T-helper 2 cell treated with Interferon-gamma antibody and Interleukin-4, amounts not matched to agents 100 ng/mL and 5 ng/mL, for 36 hours (primary cell): ENCODE data around the gene RRM1. TPM values are rescaled to one million over a fixed set of nuclear protein-coding genes. Genes with fewer than 3 reads are reported as not detected.
"Not testable (repeated sequence)": the region's sequence is repeated elsewhere in the genome, so short reads cannot be mapped to it uniquely, and the experiment has no call there.

Experiments
- intact Hi-C: fragments of 100-400 bp; cut with micrococcal nuclease; formaldehyde crosslinking; loops from one replicate; pipeline ENCODE4 v1.15.1; 2023
- total RNA-seq: library from RNA; stranded (reverse); gene quantifications from 2 replicates; pipeline ENCODE4 v1.2.3, GENCODE V29; 2022

Gene RRM1
- 190 TPM in 2 replicates for total RNA-seq

GRCh38 chr11:4094348-4095291 is at the start of gene RRM1:
Gene RRM1, plus strand, starts transcription at chr11:4094799. Its CDS starts 214 bp downstream, at chr11:4095013.
- intact Hi-C loops: loop anchor here (1.0 to 10.0 kb wide), 5 partner anchors 239 to 1100 kb away; partner anchors contain the start of genes NAP1L4, NUP98, STIM1 and TRIM68

- intact Hi-C loops: no loop called here
Measured at GRCh38 chr11:4044976-4045646, 49.5 kb upstream of the RRM1 start.

DNA sequence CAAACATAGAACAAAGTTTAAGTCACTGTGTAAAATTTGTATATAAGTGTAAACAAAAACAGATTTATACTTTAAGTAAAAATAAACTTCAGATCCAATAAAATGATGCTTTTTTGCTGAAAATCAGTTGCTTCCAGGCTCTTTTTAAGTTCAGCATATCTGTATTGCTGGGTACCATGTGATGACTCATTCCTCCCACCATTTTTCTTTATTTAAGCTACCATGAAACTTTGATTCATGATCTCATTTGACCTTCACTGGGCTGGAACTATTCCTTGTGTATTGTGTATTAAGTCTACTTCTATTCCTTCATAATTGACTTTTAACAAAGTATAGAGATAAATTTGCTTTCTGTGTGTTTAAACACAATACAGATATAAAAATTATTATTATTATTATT is 46.3 kb upstream of the RRM1 start:
- intact Hi-C loops: no loop called here

- intact Hi-C loops: no loop called here
Measured at GRCh38 chr11:4049006-4049405, 45.6 kb upstream of the RRM1 start.

DNA sequence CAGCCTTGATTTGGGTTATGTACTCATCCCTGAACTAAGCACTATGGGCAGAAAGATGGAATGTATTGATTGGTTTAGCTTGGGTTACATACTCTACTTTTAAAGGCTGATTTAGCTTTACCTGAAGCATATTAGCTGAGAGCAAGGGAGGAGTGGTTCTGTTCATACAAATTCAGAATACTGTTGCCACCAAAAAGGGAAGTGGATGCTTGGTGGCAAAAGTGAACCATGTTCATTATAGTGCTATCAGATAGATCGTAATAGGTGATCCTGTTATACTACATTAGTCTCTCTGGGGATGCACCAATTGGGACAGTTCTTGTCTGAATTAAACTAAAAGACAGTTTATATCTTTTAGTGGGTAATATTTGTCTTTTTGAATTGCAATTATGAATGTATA is 44.5 kb upstream of the RRM1 start:
- intact Hi-C loops: no loop called here

DNA sequence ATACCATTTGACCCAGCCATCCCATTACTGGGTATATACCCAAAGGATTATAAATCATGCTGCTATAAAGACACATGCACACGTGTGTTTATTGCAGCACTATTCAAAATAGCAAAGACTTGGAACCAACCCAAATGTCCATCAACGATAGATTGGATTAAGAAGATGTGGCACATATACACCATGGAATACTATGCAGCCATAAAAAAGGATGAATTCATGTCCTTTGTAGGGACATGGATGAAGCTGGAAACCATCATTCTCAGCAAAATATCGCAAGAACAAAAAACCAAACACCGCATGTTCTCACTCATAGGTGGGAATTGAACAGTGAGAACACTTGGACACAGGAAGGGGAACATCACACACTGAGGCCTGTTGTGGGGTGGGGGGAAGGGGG is 41.4 kb upstream of the RRM1 start:
- intact Hi-C loops: not testable (repeated sequence)

GRCh38 chr11:4054643-4055042 is 40.0 kb upstream of the RRM1 start:
- intact Hi-C loops: no loop called here

GRCh38 chr11:4059424-4059823 is 35.2 kb upstream of the RRM1 start:
- intact Hi-C loops: no loop called here

DNA sequence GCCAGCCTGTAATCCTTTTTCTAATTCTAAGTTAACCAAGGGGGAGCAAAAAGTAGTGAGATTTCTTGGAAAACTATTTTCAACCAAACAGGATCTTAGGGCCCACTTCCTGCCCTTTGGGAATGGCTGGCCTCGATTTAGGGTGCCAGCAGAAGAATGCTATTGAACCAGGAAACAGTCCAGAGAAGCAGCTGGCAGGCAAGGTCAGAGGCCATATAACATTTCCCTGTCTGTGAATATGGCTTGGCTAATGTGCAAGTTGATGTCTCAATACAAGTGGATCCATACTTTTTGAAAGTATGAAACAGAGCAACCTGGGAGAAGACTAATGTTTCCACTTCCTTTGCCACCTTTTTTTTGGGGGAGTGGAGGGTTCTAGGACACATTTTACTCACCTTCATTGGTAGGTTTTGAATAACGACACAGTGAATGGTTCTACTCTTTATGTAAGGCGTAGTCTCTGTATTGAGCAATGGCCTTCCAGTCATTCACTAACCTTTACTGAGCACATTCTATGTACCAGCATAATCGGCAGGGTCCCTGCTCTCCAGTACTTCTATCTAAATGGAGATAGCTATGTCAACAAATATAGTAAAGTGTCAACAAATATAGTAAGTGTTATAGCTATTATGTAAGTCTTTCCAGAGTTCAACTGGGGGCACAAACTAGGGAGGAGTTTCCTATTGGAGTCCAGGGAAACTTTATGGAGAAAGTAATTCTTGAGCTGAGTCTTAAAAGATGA is 34.2 kb upstream of the RRM1 start:
- intact Hi-C loops: no loop called here

- intact Hi-C loops: no loop called here
Measured at GRCh38 chr11:4061700-4062099, 32.9 kb upstream of the RRM1 start.

DNA sequence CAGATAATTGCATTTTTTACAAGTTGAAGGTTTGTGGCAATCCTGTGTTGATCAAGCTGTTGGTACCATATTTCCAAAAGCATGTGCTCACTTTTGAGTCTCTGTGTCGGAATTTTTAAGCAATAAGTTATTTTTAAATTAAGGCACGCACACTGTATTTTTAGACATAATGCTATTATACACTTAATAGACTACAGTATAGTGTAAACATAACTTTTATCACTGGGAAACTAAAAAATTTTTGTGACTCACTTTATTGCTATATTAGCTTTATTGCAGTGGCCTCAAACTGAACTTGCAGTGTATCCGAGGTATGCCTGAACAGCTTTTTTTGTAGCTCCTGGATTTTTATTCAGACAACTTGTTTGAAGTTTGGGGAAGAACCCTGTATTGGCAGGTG is 31.3 kb upstream of the RRM1 start:
- intact Hi-C loops: no loop called here

DNA sequence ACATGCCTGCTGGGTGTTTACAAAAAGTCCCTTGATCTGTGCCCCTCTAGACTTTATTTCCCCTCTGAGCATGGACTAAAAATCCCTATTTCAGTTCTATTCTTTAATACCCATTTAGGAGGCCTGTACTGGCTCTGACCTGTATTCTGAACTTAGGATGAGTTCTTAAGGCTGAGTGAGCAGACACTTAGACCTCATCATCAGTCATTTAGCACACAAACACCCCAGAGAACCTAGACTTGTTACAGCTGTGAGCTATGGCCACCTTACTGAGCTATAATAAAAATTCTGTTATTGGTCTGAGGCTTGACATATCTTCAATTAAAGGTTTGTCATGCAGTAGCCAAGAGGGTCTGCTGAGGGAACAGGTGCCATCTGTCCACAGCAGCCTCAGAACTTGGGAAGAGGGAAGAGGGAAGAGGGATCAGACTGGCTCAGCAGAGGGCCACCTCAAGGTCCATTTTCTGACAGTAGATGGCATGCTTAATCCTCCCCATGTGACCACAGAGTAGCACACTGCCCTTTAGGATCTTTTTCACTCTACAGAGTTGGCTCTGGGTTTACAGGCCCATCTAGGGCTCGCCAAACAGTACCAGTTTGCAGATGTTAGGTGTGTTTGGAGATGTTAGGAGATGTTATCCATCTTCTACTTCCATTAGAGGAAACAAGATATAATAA is 30.2 kb upstream of the RRM1 start:
- intact Hi-C loops: no loop called here

DNA sequence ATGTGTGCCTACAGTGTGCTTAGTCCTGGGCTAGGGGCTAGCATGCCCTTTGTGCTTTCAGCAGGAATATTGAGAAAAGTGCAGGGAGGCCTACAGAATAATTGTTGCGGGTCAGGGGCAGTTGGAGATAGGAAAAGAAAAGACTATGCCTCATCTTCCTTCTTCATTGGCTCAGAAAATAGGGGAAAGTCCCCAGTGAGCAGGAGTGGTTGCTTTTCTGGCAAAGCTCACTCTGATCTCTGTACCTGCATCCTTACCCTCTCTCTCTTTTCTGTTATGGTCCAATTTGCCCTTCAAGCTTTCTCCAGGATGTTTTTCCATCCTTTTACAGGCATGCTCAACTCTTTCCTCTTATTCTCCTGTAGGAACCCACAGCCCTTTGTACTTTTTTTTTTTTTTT is 29.5 kb upstream of the RRM1 start:
- intact Hi-C loops: no loop called here

DNA sequence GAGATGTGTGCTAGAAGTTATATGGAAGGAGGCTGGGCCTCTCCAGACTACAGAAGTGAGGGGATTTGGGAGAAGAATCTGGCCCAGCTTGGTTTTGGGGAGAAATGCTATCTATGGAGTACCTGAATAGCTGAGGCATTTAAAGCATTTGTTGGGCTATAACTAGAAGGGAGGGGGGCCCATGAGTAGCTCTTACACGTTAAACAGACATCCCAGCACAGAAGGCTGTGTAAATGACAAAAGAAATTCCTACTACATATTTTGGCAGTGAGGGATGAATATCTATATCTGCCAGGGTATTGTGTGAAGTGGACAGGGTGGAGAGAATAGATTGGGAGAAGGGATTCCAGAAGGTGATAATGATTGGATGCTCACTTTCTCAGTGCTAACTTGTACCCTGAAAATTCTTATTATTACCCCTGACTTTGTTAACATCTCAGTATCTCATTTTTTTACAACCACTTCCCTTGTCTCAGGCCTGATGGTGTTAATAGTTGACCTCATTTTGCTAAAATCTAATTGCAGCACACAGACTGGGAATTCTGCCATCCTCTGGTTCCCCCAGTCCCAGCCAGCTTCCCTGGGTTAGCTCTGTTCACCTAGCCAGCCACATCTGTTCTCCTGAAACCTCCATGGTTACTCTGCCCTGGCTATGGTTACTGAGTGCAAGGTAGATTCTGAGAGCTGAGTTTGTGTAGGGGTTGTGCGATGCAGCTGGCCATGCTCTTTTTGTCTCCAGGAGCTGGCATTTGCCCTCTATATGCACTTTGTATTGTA is 28.8 kb upstream of the RRM1 start:
- intact Hi-C loops: no loop called here

DNA sequence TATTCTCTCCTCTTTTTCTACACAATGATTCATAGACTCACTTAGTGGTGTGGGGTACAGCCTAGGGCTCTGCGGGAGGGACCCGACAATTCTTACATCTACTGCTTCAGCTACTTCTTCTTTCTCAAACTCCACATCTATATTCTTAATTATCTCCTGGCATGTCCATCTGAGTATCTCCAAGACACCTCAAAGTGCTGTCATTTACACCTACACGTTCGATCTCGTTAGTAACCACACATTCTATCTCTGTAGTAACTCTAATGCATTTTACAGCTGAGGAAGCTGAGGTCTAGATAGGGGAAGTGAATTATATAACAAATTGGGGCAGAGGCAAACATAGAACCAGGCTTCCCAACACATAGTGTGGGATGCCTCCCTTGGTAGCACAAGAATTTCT is 27.7 kb upstream of the RRM1 start:
- intact Hi-C loops: no loop called here

- intact Hi-C loops: no loop called here
Measured at GRCh38 chr11:4068962-4069361, 25.6 kb upstream of the RRM1 start.

DNA sequence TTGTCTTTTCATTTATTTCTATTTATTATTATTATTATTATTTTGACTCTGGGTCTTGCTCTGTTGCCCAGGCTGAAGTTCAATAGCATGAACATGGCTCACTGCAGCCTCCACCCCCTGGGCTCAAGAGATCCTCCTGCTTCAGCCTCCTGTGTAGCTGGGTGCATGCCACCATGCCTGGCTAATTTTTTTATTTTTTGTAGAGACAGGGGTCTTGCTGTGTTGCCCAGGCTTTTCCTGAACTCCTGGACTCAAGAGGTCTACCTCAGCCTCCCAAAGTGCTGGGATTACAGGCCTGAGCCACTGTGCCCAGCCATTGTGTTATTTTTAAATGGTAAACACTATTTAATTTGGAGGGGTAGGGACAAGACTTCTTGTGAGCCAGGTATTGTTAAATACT is 23.3 kb upstream of the RRM1 start:
- intact Hi-C loops: no loop called here

DNA sequence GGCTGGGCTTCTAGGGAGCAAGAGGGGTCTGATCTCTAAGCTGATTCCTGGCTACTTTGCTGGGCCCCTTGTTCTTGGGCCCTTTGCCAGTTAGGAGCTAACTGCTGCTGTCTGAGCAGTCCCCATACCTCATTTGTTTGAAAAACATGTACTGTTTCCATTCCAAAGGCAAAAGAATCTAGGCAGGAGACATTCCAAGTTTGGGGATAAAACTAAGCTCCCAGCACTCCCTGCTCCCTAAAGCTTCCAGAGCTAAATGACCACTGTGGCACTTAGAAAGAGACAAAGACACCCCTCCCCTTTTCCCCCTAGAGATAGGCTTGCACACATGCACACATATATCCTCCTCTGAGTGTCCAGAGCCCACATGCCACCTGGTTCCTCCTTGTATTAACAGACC is 22.7 kb upstream of the RRM1 start:
- intact Hi-C loops: loop anchor here (1.0 kb wide), 4 partner anchors 130 to 248 kb away; no protein-coding TSS in a partner anchor

GRCh38 chr11:4072668-4073285 is 21.8 kb upstream of the RRM1 start:
- intact Hi-C loops: loop anchor here (1.0 kb wide), 4 partner anchors 130 to 248 kb away; no protein-coding TSS in a partner anchor

GRCh38 chr11:4074266-4074665 is 20.3 kb upstream of the RRM1 start:
- intact Hi-C loops: no loop called here
